SKM-1 treated with dmso at 0.1 percent for 144 hours (cell line): ENCODE data around the gene PTPRK.
A peak's percentile ranks its signal among the peaks of the same experiment; 100 is the strongest.

ENCODE experiments used
- DNase-seq: peaks from one replicate; lab custom pipeline; 2025; ENCODE audit not compliant: unreplicated experiment; lab: John Stamatoyannopoulos, UW

The PTPRK gene

DNA sequence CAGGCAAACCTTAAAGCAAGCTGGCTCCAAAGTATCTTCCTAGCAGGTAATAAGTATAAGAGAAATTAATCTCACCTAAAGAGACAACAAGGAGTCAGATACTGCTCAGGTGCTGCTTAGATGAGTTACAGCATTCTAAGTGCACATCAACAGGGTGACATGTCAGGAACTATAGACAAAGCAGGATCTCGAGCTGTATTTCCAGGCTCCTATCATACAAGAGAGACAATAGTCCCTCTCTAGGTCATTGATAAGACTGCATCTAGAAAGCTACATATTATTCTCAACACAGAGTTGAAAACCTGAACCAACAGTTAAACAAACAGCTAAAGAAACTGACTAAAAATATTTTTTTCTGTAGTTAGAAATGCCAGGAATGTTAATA, 3.9 kb downstream of the PTPRK start:
- DNase-seq = peak; percentile 13

DNA sequence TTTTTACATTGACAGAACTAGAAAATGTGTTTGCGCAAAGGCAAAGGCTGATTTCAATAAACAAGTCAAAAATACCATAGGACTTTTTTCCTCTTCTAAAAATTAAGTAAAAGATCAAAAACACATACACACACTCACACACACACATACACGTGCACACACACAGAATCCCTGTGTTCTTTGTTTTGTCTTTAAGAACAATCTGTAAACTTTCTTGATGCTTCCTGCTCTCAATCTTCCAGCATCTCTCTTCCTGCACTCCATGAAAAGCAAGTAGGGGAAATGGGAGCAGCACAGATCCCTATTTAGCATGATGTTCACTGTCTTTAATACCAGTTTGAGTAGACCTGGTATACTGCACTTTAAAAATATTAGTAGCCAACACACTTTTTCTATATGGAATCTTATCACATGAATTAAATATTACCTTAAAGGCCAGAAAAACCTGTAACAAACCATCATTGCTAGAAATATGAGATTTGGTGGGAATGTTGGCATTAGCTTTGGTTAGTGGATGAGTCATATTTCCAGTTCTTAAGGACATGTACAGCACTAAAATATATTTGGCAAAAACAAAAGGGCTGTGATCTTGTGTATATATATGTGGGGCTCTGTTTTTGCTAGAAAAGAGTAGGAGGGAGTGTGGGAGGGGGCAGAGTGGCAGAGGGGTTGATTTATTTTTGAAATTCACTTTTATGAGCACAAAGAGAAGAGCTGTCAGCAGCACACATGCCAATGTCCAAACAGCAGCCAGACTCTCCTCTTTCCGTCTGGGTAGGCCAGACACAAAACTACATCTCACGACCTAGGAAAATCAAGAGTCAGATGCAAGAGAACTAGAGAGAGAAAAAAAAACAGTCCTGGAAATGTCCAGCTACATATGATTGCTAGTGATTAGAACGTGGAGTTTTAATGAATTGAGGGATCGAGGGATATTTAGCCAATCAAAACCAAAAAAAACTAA, 4.6 kb downstream of the PTPRK start:
- DNase-seq = no peak

DNA sequence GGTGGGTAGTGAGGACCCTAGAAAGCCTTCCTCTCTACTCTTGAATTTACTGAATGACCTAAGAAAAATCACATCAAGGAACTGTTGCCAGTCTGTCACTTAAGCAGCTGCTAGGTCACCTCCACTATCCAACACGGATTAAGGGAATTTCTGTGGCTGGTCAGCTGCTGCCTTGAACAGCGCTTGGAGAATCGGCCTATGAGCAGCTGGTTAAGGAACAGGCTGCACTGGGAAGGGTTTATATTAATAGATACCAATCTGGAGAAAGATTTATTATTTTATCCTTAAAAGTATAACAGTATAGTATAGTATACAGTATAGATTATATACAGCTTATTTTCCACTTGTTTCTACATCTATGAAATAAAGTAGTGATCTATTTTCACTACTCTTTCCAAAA, 6.5 kb downstream of the PTPRK start:
- DNase-seq = no peak

DNA sequence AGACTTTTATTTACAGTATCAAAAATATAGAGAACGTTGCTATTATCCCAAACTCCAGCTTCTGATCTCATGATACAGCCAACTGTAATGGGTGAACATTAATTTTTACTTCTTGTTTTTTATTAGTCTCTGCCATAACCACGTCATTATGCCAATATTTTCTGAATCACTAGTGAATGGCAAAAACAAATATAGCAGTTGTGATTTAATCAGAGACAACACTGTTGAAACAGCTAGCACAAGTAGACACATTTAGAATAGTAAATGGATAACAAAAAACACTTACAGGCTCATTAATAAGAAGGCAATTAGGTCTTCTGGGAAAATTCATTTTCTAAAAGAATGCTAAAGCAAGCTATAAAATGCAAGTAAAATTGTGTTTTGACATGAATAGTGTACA, 8.1 kb downstream of the PTPRK start:
- no peak for DNase-seq

DNA sequence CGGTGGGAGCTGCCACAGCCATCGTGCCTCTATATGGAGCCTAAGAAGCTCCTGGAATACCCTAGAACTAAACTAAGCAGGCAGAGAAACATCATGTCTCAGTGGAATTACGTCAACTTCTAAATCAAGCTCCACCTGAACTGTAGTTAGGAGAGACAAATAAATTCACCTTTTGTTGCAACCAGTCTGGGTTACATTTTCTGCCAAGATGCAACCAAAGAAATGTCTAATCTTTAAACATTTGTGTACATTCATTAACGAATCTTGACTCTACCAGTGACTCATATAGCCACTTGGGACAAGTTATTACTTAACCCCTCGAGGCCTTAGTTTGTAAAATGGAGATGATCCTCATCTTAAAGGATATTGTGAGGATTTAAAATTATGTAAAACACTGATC, 8.9 kb downstream of the PTPRK start:
- DNase-seq = no peak

DNA sequence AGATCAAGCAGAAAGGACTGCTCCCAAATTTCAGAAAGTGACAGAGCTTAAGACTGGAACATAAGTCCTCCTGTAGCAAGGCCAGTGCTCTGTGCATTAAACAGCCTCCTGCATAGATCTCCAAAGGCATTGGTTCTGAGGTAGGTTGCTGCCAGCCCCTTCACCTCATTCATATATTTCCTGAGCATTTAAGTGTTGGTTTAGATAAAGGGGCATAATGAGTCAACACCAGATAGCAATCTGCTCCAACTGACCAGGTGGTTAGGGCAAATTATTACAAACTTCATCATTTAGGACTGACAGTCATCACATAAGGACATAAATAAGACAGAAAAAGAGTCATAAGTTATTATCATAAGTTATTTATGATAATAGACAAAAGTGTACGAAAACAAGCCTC, 10.7 kb downstream of the PTPRK start:
- no peak for DNase-seq

DNA sequence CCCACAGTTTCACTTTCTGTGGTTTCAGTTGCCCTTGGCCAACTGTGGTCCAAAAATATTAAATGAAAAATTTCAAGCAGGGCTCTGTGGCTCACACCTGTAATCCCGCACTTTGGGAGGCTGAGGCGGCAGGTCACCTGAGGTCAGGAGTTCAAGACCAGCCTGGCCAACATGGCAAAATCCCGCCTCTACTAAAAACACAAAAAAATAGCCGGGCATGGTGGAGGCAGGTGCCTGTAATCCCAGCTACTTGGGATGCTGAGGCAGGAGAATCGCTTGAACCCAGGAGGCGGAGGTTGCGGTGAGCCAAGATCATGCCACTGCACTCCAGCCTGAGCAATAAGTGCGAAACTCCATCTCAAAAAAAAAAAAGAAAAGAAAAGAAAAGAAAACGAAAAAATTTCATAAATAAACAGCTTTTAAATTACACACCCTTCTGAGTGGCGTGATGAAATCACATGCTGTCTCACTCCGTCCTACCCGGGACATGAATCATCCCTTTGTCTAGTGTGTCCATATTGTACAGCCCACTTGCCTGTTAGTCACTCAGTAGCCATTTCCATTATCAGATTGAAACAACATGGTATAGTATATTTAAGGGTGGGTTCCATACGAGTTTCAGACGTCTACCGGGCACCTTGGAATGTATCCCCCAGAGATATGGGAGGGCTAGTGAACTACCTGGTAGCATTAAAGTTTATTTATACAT, 11.7 kb downstream of the PTPRK start:
- DNase-seq = no peak

DNA sequence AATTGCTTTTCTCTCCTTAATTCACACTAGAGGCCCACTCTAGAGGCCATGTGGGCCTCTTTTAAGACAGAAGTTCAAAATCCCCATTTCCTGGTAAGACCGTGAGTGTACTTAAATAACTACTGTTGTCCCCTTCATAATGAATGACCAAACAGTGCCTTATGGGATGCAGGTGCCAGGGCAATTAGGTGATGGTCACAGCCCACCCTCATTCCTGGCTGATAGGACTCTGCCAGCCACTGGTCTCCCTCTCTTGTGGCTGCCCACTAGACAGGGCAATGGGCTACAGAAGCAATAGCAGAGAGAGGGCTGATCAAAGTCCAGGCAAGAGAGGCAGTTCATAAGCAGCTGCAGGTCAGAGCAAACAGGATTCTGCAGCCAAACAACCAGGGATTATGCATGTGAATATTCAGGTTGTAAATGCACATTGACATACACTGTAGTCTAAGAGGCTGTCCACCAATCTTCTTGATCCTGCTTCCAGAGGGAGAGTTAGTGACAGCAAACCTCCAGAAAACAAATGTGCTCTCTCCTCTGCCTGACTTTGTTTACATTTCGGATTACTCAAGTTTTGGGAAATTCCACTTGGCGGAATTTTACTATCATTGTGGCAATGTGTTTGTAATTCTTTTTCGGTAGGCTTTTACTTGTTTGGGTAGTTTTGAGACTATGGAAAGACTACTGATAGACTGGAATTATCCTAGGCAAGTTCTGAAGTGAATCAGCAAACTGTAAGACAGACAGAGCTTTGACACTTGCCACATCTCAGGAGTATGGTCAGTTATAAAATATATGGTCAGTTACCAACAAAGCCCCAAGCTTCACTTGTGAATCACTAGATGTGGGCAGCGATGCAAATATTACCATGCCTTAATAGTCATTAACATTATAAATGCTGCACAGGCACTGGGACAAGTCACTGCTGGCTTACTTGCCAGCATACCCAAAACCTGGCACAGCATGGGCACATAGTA, 12.8 kb downstream of the PTPRK start:
- no peak for DNase-seq

DNA sequence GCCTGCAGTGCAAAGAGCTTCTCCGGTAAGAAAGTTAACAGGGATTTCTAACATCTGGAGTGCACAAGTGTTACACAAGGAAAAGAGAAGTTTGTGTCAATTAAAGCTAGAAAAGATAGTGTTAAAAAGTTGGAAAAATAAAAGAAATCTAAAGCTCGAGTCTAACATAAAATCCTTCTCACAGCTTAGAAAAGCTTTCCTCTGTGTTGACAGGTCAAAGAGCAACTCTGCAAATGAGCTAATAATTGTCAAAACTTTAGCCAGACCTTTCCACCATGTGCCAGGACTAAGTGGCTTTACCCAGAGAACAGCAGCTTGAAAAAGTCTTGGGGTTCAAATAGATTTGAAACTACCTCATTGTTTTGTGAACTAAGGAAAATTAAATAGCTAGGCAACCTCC, 14.8 kb downstream of the PTPRK start:
- DNase-seq = no peak

DNA sequence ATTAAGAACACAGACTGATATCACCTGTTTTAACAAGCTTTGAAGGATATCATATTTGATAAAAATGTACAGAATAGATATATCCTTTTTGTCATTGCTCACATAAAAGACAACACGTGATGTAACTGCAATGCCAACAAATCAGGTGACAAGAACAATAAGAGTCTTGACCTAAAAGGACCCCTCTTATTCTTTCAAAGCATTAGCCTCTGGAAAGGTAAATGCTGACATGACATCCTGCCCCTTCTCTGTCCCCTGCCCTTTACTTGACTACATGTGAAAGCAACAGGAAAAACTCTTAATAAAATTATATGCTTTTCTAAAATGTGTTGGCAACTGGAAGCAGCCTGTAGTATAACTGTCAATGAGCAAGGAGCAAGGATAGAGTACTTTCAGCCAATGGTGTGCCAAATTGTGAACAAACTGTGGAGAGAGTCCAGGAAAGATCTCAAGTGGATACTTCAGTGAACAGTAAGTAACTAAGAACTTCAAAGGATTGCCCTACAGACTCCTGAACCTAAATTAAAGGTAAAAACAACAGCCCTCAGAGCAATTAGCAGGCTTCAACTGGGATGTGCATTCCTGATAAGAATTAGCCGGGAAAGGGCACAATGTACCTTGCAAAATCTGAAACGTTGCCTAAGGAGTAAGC, 16.3 kb downstream of the PTPRK start:
- no peak for DNase-seq

DNA sequence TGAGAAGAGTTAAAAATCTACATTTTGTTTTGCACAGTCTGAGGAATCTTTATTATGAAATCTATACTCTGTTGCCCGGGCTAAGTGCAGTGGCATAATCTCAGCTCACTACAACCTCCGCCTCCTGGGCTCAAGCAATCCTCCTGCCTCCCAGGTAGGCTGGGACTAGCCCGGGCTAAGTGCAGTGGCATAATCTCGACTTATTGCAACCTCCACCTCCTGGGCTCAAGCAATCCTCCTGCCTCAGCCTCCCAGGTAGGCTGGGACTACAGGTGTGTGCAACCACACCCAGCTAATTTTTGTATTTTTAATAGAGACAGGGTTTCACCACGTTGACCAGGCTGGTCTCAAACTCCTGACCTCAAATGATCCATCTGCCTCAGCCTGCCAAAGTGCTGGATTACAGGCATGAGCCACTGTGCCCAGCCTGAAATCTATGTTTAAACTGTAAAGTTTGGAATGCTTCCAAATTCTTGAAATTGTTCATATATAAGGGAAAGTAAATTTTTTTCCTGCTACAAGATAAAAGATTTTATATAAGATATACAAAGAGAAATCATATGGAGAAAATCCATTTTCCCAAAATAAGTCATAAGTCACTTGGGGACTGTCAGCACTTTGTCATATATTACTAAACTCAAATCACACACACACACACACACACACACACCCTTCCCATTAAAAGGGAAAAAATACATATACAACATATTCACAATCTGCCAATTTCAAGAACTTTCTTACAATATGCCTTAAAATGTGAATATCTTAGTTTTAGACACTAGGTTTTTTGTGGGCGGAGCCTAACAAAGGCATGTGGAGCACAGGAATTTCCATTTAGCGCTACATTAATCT, 19.4 kb downstream of the PTPRK start:
- DNase-seq = no peak

DNA sequence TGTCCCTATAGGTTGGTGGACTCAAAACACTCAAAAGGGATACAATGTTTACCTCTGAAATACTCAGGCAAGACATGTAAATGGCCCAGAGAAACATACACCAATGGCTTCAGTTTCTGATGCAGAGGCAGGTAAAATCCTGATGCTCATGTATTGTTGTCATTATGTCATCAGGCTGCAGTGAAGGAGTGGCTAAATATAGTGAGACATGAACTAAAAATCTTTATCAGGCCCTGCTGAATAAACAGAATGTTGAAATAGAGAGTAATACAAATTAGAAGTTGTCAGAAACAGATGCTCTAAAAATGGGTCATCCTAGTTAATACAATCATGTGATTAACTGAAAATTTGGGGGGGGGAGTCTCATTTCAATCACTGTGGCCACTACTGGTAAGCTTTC, 20.4 kb downstream of the PTPRK start:
- DNase-seq = no peak

DNA sequence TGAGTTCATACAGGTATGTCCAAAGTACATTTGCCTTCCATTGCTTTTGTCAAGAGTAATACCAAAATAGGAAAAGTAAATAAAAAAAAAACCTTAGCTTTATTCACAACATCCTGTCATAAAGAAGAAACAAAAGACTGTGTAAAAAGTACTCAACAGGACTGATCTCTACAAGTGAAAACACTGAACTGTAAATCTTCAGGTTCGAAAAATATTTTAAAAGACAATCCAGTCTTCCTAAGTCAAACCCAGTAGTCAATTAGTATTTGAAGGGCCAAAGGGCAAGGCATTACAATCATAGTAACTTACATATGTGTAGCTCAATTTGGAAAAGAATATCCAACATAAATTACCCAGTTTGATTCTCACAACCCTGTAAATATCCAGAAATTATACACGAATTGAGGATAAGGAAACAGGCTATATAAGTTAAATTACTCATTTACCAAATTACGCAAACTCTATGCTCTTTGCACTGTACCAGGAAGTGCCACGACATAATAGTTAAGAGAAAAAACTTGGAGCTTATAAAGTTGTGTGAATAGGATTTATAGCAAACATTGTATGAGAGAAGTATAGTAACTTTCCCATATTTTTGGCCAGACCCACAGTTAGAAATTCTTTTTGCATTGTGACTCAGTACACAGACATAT, 21.2 kb downstream of the PTPRK start:
- DNase-seq = no peak

DNA sequence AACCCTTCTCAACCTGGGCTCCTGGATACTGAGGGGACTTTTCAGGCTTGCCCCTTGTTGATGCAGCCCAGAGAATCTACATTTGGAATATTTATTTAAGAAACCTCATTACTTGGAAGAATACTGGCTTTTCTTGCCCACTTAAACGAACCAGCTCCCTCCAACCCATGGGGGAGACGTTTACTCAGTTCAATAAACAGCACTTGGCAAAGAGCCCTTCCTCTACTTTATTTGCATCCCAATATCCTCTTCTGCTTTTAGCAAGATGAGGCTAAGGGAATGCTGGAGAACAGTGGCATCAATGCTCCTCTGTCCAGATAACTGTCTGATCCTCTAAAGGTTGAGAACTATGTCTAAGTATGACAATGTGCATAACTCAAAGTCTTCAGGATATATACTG, 22.2 kb downstream of the PTPRK start:
- no peak for DNase-seq

DNA sequence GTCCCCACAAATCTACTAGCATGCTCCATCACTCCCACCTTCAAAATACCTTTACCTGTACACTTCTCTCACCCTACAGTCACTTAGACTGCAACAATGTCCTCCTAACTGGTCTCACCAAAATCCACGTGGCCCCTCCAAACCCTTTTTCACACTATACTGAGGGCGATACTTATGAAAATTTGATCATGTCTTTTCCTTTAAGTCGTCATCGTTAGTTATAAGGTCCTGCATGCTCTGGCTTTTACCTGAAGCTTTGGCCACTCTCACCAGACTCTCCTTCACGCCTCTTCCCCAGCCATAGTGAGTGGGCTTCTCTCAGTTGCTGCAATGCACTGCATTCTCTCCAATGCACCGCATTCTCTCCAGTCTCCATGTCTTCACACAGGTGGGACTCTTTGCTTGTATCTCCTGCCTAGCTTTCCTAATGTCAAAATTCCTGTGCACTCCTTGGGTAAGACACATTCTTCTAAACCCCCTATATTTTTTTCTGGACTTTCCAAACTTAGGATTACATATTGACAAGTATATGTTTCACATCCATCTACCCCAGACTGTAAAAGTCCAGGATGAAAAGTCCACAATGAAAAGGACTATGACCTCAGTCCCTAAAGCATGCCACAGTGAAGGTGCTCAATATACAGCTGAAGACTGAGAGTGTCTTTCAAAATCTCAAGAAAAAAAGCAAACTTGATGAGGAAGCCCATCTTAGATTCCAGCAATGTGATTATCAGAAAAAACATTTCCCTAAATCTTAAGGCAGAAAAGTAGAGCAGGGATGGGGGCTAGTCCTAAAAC, 24.7 kb downstream of the PTPRK start:
- no peak for DNase-seq

DNA sequence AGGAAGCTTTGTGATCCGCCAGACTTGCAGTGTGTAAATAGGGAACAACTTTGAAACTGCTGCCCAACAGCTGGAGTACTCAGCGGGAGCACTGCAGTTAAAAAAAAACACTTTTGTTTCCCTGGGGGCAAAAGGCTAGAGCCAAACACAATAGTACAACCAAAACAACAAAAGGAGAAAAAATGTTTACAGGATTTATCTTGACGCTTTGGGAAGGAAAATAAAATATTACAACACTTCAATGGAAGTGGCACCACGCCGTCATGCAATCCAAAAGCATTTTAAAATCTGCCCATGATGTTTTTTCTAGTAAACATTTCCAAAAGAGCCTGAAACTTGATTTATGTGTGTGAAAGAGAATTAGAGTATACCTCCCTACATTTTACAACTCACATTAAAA, 26.0 kb downstream of the PTPRK start:
- no peak for DNase-seq

DNA sequence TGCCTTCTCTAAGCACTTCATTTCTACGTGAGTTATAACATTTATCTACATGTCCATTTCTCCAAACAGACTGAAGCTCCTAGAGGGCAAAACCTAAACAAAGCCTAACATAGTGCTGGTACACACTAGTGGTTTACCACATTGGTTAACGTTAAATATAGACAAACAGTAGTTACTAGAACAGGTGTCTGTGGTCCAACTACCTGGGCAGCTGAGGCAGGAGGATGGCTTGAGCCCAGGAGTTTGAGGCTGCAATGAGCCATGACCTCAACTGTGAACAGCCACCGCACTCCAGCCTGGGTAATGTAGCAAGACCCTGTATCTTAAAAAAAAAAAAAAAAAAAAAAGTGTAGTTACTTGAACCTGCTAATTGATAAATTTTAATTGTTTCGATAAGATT, 26.5 kb downstream of the PTPRK start:
- no peak for DNase-seq

DNA sequence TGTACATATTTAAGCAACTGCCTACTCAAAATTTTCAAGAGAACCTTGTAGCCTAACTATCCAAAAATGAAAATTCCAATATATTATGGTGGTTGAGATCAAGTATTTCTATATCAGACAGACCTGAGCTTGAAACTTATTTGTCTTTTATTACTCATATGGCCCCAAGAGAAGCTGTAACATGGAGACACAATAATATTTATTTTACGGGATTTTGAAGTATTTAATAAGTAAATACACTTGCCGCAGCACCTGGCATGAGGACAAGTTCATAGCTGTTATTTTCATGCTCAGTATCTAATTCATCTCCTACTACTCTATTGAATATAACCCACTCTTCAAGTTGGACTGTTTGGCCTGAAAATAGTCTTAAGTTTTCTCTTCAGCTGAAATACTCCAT, 28.0 kb downstream of the PTPRK start:
- no peak for DNase-seq
